ENCODE results near the gene PPIP5K2.
"Not testable (repeated sequence)": the region's sequence is repeated elsewhere in the genome, so short reads cannot be mapped to it uniquely, and the experiment has no call there.

PPIP5K2 gene

DNA sequence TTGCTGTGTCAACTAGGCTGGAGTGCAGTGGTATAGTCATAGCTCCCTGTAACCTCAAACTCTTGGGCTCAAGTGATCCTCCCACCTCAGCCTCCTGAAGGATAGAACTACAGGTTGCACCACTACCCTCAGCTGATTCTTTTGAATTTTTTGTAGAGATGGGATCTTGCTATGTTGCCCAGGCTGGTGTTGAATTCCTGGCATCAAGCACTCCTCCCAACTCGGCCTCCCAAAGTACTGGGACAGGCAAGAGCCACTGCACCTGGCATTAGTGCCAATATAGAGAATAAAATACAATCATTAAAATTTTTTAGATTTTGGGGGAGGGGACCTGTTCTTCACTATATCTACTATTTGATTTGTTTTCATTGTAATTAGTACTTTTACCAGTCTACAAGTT is 15.4 kb downstream of the PPIP5K2 start:
- Histone ChIP-seq H3K27me3 (replicated peaks) (no peaks in the 10 kb centered on the region), H3K36me3 (replicated peaks) (peaks cover 13% of the 10 kb centered on the region), H3K4me3 (ENCODE audit: low read depth, low read length) (no peak overlapping the region), H3K27ac (no peak overlapping the region)
- in situ Hi-C loops (cut with HindIII; ENCODE audit: low pct_ligation_motif_present, low sequenced_read_pairs) = no loop called here
- TF ChIP-seq, protein P1, sequence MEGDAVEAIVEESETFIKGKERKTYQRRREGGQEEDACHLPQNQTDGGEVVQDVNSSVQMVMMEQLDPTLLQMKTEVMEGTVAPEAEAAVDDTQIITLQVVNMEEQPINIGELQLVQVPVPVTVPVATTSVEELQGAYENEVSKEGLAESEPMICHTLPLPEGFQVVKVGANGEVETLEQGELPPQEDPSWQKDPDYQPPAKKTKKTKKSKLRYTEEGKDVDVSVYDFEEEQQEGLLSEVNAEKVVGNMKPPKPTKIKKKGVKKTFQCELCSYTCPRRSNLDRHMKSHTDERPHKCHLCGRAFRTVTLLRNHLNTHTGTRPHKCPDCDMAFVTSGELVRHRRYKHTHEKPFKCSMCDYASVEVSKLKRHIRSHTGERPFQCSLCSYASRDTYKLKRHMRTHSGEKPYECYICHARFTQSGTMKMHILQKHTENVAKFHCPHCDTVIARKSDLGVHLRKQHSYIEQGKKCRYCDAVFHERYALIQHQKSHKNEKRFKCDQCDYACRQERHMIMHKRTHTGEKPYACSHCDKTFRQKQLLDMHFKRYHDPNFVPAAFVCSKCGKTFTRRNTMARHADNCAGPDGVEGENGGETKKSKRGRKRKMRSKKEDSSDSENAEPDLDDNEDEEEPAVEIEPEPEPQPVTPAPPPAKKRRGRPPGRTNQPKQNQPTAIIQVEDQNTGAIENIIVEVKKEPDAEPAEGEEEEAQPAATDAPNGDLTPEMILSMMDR (IDR thresholded peaks at IDR 0.05; ENCODE audit: low read depth, low read length, missing control alignments) = no peak
- DNase-seq = no peak

DNA sequence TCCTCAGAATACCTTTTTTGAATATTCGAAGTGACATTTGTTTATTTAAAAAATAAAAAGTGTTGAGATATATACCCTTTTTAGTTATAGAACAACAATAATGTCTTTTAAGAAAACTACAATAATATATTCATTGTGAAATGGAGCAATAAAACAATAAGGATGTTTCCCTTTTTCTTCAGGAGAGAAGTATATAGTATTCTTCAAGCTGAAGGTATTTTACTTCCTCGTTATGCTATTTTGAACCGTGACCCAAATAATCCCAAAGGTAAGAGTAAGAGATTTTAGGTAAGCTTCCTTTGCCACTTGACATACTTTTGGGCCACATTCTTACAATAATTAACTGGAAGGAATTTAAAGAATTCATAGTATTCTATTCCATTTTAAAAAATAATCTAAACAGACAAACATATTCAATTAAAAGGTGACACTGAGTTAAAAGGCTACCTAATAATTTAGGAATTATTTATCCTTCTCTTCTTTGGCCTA is 18.1 kb downstream of the PPIP5K2 start:
- Histone ChIP-seq H3K27me3 (replicated peaks) (no peaks in the 10 kb centered on the region), H3K36me3 (replicated peaks) (peaks cover 19% of the 10 kb centered on the region), H3K4me3 (ENCODE audit: low read depth, low read length) (no peak overlapping the region), H3K27ac (no peak overlapping the region)
- in situ Hi-C loops (cut with HindIII; ENCODE audit: low pct_ligation_motif_present, low sequenced_read_pairs) = no loop called here
- DNase-seq = no peak
- TF ChIP-seq, protein P1 (IDR thresholded peaks at IDR 0.05; ENCODE audit: low read depth, low read length, missing control alignments) = no peak

DNA sequence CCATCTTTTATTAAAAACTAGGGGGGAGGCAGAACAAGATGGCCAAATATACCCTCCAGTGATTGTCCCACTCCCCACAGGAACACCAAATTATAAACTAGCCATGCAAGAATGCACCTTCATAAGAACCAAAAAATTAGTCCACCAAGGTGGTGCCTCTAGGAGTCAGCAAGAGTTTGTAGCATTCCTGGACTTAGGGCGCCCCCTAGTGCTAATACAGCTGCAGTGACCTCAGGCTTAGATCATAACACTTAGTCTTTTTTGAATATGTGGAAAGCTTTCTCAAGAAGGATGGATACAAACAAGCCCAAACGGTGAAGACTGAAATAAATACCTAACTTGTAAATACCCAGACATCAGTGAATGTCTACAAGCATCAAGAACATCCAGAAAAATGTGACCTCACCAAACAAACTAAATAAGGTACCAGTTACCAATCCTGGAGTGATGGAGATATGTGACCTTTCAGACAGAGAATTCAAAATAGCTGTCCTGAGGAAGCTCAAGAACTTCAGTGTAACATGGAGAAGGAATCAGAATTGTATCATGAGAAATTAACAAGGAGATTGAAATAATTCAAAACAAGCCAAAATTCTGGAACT is 19.3 kb downstream of the PPIP5K2 start:
- TF ChIP-seq, protein P1 (IDR thresholded peaks at IDR 0.05; ENCODE audit: low read depth, low read length, missing control alignments) = peak; percentile 94
- peak; percentile 78 for DNase-seq
- H3K4me3 ChIP-seq (ENCODE audit: low read depth, low read length) = no peak overlapping the region
- H3K36me3 ChIP-seq (replicated peaks) = peaks cover 19% of the 10 kb centered on the region
- H3K27ac ChIP-seq = no peak overlapping the region
- in situ Hi-C loops (cut with HindIII; ENCODE audit: low pct_ligation_motif_present, low sequenced_read_pairs) = no loop called here
- no peaks in the 10 kb centered on the region for H3K27me3 ChIP-seq (replicated peaks)

DNA sequence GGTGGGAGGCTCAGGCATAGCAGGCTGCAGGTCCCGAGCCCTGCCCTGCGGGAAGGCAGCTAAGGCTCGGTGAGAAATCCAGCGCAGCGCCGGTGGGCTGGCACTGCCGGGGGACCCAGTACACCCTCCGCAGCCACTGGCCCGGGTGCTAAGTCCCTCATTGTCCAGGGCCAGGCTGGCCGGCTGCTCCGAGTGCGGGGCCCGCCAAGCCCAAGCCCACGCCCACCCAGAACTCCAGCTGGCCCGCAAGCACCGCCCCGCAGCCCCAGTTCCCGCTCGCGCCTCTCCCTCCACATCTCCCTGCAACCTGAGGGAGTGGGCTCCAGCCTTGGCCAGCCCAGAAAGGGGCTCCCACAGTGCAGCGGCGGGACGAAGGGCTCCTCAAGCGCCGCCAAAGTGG is 22.0 kb downstream of the PPIP5K2 start:
- peaks cover 19% of the 10 kb centered on the region for H3K36me3 ChIP-seq (replicated peaks)
- DNase-seq; H3K27me3 ChIP-seq (replicated peaks); H3K27ac ChIP-seq; in situ Hi-C loops (cut with HindIII; ENCODE audit: low pct_ligation_motif_present, low sequenced_read_pairs); H3K4me3 ChIP-seq (ENCODE audit: low read depth, low read length): not testable (repeated sequence)

DNA sequence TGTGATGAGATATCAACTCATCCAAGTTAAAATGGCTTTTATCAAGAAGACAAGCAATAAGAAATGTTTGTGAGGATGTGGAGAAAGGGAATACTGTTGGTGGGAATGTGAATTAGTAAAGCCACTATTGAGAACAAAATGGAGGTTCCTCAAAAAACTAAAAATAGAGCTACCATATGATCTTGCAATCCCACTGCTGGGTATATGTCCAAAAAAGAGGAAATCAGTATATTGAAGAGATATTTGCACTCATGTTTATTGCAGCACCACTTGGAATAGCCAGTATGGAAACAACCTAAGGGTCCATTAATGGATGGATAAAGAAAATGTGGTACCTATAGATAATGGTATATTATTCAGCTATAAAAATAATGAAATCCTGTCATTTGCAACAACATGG is 25.1 kb downstream of the PPIP5K2 start:
- H3K4me3 ChIP-seq (ENCODE audit: low read depth, low read length) = no peak overlapping the region
- TF ChIP-seq, protein P1 (IDR thresholded peaks at IDR 0.05; ENCODE audit: low read depth, low read length, missing control alignments) = no peak
- in situ Hi-C loops (cut with HindIII; ENCODE audit: low pct_ligation_motif_present, low sequenced_read_pairs) = no loop called here
- DNase-seq = no peak
- H3K27ac ChIP-seq = no peak overlapping the region
- H3K36me3 ChIP-seq (replicated peaks) = peaks cover 7% of the 10 kb centered on the region
- no peaks in the 10 kb centered on the region for H3K27me3 ChIP-seq (replicated peaks)

DNA sequence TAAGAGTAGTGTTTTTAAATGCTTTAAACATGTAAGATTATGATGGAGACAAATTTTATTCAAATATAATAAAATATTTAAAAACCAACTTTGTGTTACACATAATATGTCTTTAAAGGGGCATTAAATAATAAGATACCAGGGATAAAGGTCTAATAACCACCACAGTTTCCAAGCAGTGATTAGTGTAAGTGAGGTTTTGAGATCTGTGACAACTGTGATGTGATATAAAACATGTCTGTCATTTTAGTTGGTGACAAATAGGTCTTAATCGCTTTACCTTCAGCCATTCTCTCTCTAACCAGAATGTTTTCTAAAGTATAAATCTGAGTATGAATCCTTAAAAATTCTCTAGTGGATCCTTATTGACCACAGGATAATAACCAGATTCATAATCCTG is 28.1 kb downstream of the PPIP5K2 start:
- DNase-seq = no peak
- peaks cover 2% of the 10 kb centered on the region for H3K36me3 ChIP-seq (replicated peaks)
- TF ChIP-seq, protein P1 (IDR thresholded peaks at IDR 0.05; ENCODE audit: low read depth, low read length, missing control alignments) = no peak
- H3K27ac ChIP-seq = no peak overlapping the region
- no peaks in the 10 kb centered on the region for H3K27me3 ChIP-seq (replicated peaks)
- H3K4me3 ChIP-seq (ENCODE audit: low read depth, low read length) = no peak overlapping the region
- in situ Hi-C loops (cut with HindIII; ENCODE audit: low pct_ligation_motif_present, low sequenced_read_pairs) = no loop called here
